LNCaP clone FGC (cell line): ENCODE data around the gene IL19.

Experiments used
- DNase-seq: peaks from one replicate; pipeline ENCODE4 v3.0.0-alpha.2; 2011; ENCODE audit warnings: low read depth
- H3K4me3 ChIP-seq: 2 replicates; pipeline ENCODE4 v1.5.1; 2011; ENCODE audit warnings: mild to moderate bottlenecking, low read depth, low read length, control low read depth
- TF ChIP-seq, protein P1 (sequence below): IDR thresholded peaks from 2 replicates; pipeline ENCODE4 v1.5.1; 2012; ENCODE audit warnings: mild to moderate bottlenecking; ENCODE audit not compliant: control insufficient read depth, insufficient read depth; ENCODE audit errors: extremely low read depth

The IL19 gene

DNA sequence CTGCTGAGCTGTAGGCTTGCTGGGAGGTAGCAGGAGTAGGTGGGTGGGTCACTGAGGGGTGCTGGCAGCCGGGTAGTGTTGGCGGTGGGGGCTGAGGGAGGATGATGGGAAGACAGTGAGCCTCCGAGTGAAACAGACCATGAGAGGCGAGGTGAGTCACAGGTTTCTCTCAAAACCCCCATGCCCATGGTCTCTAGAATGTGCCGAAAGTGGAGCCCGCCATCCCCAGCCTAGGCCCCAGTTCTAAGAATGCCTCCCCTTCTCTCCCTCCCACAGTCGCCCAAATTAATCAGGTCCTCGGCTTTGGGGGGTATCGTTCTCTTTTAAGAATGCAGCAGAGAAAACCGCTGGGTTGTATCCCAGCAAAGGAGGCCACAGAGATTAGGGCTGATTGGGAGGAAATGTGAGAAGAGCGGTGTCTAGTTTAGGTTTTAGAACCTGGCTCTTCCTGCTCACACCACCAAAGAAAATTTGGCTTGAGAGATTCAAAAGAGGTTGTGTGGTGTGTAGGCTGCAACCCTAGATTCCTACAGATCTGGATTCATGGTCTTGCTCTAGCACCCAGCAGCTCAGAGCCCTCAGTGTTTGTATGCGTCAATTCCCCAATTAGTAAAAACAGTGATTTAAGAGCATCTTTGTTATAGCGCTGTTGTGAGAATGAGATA, 27.7 kb upstream of the IL19 start:
- H3K4me3 ChIP-seq: no peak overlapping the region
- no peak for DNase-seq
- TF ChIP-seq, protein P1, sequence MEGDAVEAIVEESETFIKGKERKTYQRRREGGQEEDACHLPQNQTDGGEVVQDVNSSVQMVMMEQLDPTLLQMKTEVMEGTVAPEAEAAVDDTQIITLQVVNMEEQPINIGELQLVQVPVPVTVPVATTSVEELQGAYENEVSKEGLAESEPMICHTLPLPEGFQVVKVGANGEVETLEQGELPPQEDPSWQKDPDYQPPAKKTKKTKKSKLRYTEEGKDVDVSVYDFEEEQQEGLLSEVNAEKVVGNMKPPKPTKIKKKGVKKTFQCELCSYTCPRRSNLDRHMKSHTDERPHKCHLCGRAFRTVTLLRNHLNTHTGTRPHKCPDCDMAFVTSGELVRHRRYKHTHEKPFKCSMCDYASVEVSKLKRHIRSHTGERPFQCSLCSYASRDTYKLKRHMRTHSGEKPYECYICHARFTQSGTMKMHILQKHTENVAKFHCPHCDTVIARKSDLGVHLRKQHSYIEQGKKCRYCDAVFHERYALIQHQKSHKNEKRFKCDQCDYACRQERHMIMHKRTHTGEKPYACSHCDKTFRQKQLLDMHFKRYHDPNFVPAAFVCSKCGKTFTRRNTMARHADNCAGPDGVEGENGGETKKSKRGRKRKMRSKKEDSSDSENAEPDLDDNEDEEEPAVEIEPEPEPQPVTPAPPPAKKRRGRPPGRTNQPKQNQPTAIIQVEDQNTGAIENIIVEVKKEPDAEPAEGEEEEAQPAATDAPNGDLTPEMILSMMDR: no peak

DNA sequence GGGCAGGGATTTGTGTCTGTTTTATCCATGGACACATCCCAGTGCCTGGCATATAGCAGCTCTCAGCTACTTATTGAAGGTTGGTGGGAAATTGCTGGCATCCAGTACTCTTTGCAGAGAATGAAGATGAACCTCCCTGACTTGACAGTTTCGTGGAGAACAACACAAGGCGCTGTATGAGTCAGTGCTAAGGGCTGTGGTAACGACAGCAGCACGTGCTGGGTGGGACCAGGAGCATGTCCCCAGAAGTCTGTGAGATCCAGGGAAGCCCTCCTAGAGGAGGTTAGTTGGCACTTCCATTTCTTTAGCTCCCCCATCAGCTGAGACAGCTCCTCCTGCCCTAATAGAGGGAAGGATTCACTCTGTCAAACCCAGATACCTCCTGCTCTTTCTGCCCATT, 25.9 kb upstream of the IL19 start:
- H3K4me3 ChIP-seq: no peak overlapping the region
- DNase-seq: no peak
- TF ChIP-seq, protein P1: no peak

DNA sequence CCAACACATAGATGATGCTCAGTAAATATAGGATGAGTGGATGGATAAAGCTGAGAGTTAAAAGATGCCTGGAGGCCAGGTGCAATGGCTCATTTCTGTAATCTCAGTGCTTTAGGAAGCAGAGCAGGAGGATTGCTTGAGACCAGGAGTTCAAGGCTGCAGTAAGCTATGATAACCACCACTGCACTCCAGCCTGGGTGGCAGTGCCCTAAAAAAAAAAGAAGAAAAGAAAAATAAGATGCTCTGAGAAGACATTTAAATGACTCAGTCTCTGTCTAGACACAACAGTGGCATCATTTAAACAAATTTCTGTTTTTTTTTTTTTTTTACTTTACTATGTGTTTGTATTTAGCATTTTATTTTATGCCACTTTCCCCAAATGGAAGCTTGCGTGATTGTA, 25.3 kb upstream of the IL19 start:
- no peak overlapping the region for H3K4me3 ChIP-seq
- no peak for DNase-seq
- TF ChIP-seq, protein P1: no peak

DNA sequence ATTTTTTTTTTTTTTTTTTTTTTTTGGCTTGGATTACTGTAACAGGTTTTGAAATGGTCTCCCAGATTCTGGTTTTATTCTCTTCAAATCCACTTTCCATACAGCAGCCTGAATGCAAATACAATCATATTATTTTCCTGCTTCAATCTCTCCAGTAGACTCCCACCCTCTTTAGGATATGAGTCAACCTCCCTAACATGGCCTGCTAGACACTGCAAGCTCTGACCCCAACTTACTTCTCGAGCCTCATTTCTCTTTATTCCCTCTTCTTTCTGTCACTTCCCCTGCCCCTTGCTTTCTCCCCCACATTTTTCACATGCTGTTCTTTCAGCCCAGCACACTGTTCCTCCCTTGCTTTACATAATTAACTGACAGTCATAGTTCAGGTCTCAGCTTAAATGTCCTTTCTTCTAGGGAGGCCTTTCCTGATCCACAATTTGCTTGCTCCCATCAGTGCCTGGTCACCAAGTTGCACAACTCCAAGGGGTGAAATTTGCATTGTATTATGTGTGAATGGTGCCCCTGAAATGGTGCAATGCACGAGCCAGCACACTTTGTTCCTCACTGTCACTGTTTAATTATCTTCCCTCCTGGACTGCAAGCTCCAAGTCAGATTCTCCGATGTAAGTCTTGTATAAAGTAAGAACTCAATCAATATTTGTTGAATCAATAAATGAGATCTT, 22.1 kb upstream of the IL19 start:
- TF ChIP-seq, protein P1: no peak
- H3K4me3 ChIP-seq: no peak overlapping the region
- no peak for DNase-seq

DNA sequence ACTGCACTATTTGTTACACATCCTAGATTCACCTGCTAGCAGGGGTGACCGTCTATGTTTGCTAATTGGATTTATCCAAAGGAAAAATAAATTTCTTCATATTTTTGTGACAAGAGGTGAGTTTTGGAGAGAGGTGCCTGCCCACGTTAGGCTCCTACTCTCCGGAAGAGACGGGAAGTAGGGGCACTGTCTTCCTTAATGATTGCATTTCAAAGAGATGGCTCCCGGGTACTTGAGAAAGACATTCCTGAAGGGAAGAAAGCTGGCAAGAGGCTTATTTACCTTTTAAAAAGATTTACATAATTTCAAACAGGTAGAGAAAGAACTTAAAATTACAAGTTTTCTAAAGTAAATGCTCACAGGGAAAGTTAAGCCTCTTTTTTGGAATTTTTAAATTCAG, 18.7 kb upstream of the IL19 start:
- TF ChIP-seq, protein P1: no peak
- H3K4me3 ChIP-seq: no peak overlapping the region

DNA sequence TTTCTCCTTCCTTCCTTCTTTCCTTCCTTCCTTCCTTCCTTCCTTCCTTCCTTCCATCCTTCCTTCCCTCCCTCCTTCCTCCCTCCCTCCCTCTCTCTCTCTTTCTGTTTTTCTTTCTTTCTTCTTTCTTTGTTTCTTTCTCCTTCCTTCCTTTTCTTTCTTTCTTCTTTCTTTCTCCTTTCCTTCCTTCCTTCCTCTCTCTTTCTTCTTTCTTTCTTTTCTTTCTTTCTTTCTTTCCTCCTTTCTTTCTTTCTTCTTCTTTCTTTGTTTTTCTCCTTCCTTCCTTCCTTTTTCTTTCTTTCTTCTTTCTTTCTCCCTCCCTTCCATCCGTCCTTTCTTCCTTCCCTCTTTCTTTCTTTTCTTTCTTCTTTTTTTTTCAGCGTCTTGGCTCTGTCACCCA, 18.1 kb upstream of the IL19 start:
- no peak overlapping the region for H3K4me3 ChIP-seq
- TF ChIP-seq, protein P1: no peak
- no peak for DNase-seq

More for the DNA sequence above, 18.7 kb upstream of the IL19 start:
- no peak for DNase-seq
